ENCODE data around the gene NPAS3.

The NPAS3 gene

DNA sequence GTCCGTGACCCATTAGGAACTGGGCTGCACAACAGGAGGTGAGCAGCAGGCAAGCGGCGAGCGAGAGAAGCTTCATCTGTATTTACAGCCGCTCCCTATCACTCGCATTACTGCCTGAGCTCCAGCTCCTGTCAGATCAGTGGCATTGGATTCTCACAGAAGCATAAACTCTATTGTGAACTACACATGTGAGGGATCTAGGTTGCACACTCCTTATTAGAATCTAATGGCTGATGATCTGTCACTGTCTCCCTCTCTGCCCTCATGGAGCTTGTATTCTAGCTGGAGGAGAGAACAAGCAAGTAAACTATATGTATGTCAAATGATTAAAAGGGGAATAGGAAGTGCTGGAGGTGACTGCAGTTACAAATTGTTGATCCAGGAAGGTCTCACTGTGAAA is 533.1 kb downstream of the NPAS3 start:
- H3K4me3 ChIP-seq (ENCODE audit: low read depth, low read length), result no peak overlapping the region
- TF ChIP-seq CTCF (IDR thresholded peaks at IDR 0.05; ENCODE audit: borderline replicate concordance, insufficient read depth, low read depth, low read length), result no peak

- no peak overlapping the region for H3K4me3 ChIP-seq (ENCODE audit: low read depth, low read length)
- TF ChIP-seq CTCF (IDR thresholded peaks at IDR 0.05; ENCODE audit: borderline replicate concordance, insufficient read depth, low read depth, low read length), result no peak; the same call in 1 of the 2 replicates
These were observed 536.9 kb downstream of the NPAS3 start for GRCh38 chr14:33475623-33476022.

DNA sequence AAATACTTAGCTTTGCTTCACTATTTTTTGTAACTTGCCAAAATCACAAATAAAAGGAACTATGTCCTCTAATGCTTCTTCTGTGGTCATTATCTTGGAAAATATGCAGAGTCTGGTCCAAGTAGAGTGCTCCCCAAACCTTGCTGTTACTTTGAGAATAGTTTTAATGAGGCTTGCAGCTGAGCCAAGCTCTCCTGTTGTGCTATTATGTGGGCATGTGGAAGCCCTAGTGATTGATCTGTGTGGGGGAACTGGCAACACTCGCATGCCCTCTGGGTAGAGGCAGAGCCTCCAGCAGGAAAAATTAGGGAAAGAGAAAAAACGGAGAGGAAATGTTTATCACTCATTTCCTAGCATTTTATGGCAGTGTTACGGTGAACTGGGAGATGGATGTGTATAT is 539.1 kb downstream of the NPAS3 start:
- no peak overlapping the region for H3K4me3 ChIP-seq (ENCODE audit: low read depth, low read length)
- no peak for TF ChIP-seq CTCF (IDR thresholded peaks at IDR 0.05; ENCODE audit: borderline replicate concordance, insufficient read depth, low read depth, low read length)

DNA sequence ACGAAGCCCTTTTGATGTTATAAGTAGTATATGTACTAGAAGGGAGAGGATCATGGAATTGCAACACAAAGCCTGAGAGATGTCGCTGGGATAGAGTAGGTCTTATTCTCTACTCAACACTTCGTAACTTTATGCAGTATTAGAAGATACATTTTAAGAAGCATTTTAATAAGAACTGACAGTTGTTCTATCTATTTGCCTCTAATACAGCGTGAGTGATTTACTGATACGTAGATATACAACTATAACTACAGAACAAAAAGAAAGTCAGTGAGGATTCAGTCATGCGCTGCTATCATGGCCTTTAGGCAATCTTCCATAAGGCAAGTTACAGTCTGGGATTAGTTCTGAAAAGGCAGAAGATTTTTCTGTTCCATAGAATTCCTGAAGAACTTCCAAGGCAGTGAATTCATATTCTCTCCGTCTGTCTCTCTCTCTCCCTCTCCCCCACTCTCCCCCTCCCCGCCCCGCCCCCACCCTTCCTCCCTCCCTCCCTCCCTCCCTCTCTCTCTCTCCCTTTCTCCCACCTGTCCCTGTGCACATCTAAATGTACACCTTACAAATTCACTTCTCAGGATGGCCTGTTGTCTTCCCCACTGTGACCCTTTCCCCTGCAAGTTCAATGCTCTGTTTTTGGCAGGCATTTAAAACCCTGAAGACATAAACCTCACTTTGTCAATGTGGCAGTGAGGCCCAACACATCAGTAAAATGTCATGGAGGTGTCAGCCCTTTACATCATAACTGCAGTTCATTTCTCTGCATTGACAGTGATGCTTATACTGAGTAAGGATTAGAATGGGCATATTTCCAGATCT is 541.6 kb downstream of the NPAS3 start:
- H3K4me3 ChIP-seq (ENCODE audit: low read depth, low read length), result no peak overlapping the region
- no peak for TF ChIP-seq CTCF (IDR thresholded peaks at IDR 0.05; ENCODE audit: borderline replicate concordance, insufficient read depth, low read depth, low read length)

GRCh38 chr14:33480887-33481184 is 542.2 kb downstream of the NPAS3 start:
- TF ChIP-seq CTCF (IDR thresholded peaks at IDR 0.05; ENCODE audit: borderline replicate concordance, insufficient read depth, low read depth, low read length), result no peak
- no peak overlapping the region for H3K4me3 ChIP-seq (ENCODE audit: low read depth, low read length)

- H3K4me3 ChIP-seq (ENCODE audit: low read depth, low read length), result no peak overlapping the region
- TF ChIP-seq CTCF (IDR thresholded peaks at IDR 0.05; ENCODE audit: borderline replicate concordance, insufficient read depth, low read depth, low read length), result no peak
These were observed 544.4 kb downstream of the NPAS3 start for GRCh38 chr14:33483110-33483509.

DNA sequence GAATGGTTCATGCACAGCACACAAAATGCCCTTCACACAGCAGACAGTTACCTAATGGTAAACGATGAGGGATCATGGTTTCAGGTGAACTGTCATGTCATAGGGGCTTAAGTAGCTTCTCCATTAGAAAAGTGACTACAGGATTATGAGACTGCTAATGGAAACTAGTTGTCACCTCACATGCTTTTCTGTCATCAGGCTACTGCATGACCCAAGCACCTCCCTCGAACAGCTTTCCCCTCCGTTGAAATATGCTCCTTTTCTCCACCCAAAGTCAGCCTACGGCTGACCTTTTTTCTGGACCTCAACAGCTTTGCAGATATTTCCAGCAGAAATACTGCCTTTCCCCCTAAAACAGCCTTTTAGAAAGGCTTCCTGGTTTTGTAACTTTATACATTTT is 544.9 kb downstream of the NPAS3 start:
- H3K4me3 ChIP-seq (ENCODE audit: low read depth, low read length), result no peak overlapping the region
- no peak for TF ChIP-seq CTCF (IDR thresholded peaks at IDR 0.05; ENCODE audit: borderline replicate concordance, insufficient read depth, low read depth, low read length)

All from GM12875 (cell line).